RCC 7860 (cell line): ENCODE results near the gene MAP1S.
"Not testable (repeated sequence)": the region's sequence is repeated elsewhere in the genome, so short reads cannot be mapped to it uniquely, and the experiment has no call there.

Experiments used
- DNase-seq: peaks from one replicate; pipeline ENCODE4 v3.0.0-alpha.2; 2015; ENCODE audit warnings: low spot score
- FAIRE-seq: peaks from 2 replicates; lab custom pipeline; 2012; peaks lifted over from hg19 to GRCh38; lab: Jason Lieb, UNC

The MAP1S gene

GRCh38 chr19:17762505-17763229 is 43.4 kb downstream of the MAP1S start:
- FAIRE-seq (no peak), DNase-seq (peak; percentile 20)

- FAIRE-seq (no peak), DNase-seq (no peak)
Measured at GRCh38 chr19:17764348-17764747, 45.1 kb downstream of the MAP1S start.

GRCh38 chr19:17765069-17765618 is 45.9 kb downstream of the MAP1S start:
- no peak for FAIRE-seq
- DNase-seq = no peak

- DNase-seq (peak; percentile 61), FAIRE-seq (no peak)
Measured at GRCh38 chr19:17766543-17767131, 47.4 kb downstream of the MAP1S start.

GRCh38 chr19:17767559-17767958 is 48.3 kb downstream of the MAP1S start:
- DNase-seq (no peak), FAIRE-seq (no peak)

- DNase-seq (no peak), FAIRE-seq (no peak)
Measured at GRCh38 chr19:17770613-17771012, 51.3 kb downstream of the MAP1S start.

- FAIRE-seq (no peak), DNase-seq (no peak)
Measured at GRCh38 chr19:17772172-17772571, 52.9 kb downstream of the MAP1S start.

GRCh38 chr19:17775245-17775927 is 56.1 kb downstream of the MAP1S start:
- DNase-seq = no peak
- FAIRE-seq = no peak

GRCh38 chr19:17775991-17776803 is 56.9 kb downstream of the MAP1S start:
- DNase-seq (no peak), FAIRE-seq (no peak)

GRCh38 chr19:17777840-17778239 is 58.6 kb downstream of the MAP1S start:
- not testable (repeated sequence) for FAIRE-seq

GRCh38 chr19:17778251-17778967 is 59.1 kb downstream of the MAP1S start:
- no peak for DNase-seq
- FAIRE-seq = no peak

More at GRCh38 chr19:17777840-17778239, 58.6 kb downstream of the MAP1S start:
- DNase-seq = not testable (repeated sequence)

- FAIRE-seq (no peak), DNase-seq (no peak)
Measured at GRCh38 chr19:17778968-17779929, 60.0 kb downstream of the MAP1S start.

- FAIRE-seq = no peak
- DNase-seq = no peak
Measured at GRCh38 chr19:17780781-17781180, 61.5 kb downstream of the MAP1S start.

GRCh38 chr19:17783721-17784120 is 64.4 kb downstream of the MAP1S start:
- not testable (repeated sequence) for DNase-seq, FAIRE-seq
